Stomach (tissue), 9 donors: ENCODE results near the gene STK32A. TPM values are rescaled to one million over a fixed set of nuclear protein-coding genes. Genes with fewer than 3 reads are reported as not detected.

Experiments
- DNase-seq, 2 donors: peaks; one replicate each; pipeline versions ENCODE4 v3.0.0 to v3.0.0-alpha.2; 2013 to 2019
- H3K27ac ChIP-seq, 5 donors: fragments of 200-600 bp in 4 of 5; sonication (generic) in 4 of 5; one replicate each; pipeline ENCODE4 v1.5.1; 2013 to 2019; ENCODE audit warnings: mild to moderate bottlenecking in 1 of 5, moderate library complexity in 1 of 5
- H3K27me3 ChIP-seq, 3 donors: fragments of 200-600 bp; sonication (generic); one replicate each; pipeline ENCODE4 v1.5.1; 2017 to 2019; ENCODE audit warnings: mixed run types in 1 of 3
- H3K36me3 ChIP-seq, 4 donors: fragments of 200-600 bp; sonication (generic); 1 replicate in 3 of 4; 2 replicates in 1 of 4; pipeline ENCODE4 v1.5.1; 2016 to 2019
- H3K4me1 ChIP-seq, 4 donors: fragments of 200-600 bp; sonication (generic); one replicate each; pipeline ENCODE4 v1.5.1; 2016 to 2019
- H3K4me3 ChIP-seq, 4 donors: fragments of 200-600 bp; sonication (generic) in 3 of 4; one replicate each; pipeline ENCODE4 v1.5.1; 2016 to 2019; ENCODE audit warnings: mild to moderate bottlenecking in 1 of 4
- H3K9me3 ChIP-seq, 4 donors: fragments of 200-600 bp; sonication (generic); one replicate each; pipeline ENCODE4 v1.5.1; 2016 to 2019
- EP300 ChIP-seq: sonication (generic); formaldehyde crosslinking; IDR thresholded peaks from one replicate; pipeline ENCODE4 v1.6.1; 2017; ENCODE audit warnings: antibody characterized with exemption
- POLR2A ChIP-seq, 4 donors: fragments of 450-650 bp; IDR thresholded peaks; one replicate each; pipeline ENCODE4 v1.6.1; 2016; ENCODE audit warnings: antibody characterized with exemption in 4 of 4, control low read depth in 2 of 4, mild to moderate bottlenecking in 1 of 4, moderate library complexity in 1 of 4
- POLR2AphosphoS5 ChIP-seq, 3 donors: sonication (generic); formaldehyde crosslinking; IDR thresholded peaks; one replicate each; pipeline ENCODE4 v1.6.1; 2016; ENCODE audit warnings: antibody characterized with exemption in 3 of 3
- WGBS, 5 donors: extraction: QIAGEN DNeasy Blood & Tissue Kit in 3 of 5; methylation state at CpG; one replicate each; pipeline versions ENCODE4 v1.1.5 to v1.1.7; 2013 to 2018; 5-methylcytosine and 5-hydroxymethylcytosine counted together
- intact Hi-C: fragments of 100-400 bp; cut with DNase I; formaldehyde crosslinking; loops from one replicate; pipeline ENCODE4 v1.15.1; 2023; ENCODE audit warnings: low total_unique reads
- polyA plus RNA-seq, 3 donors: library from polyadenylated mRNA; stranded (reverse); fragments of 200-250 nt; gene quantifications; one replicate each; pipeline ENCODE4 v1.2.3, GENCODE V29; 2013
- total RNA-seq, 5 donors: library from RNA; depleted of rRNA; stranded (reverse); fragments of >200 nt; gene quantifications; one replicate each; pipeline versions ENCODE4 v1.1.0 to v1.2.3, GENCODE V29; 2014 to 2016
- TF ChIP-seq, protein P1 (sequence below), 7 experiments: fragments of 450-650 bp in 4 of 7; fragments of 200-600 bp in 3 of 7; sonication (generic) in 3 of 7; IDR thresholded peaks; one replicate each; pipeline ENCODE4 v1.5.1; 2016 to 2019; ENCODE audit warnings: antibody characterized with exemption in 7 of 7, control low read depth in 2 of 7, mild to moderate bottlenecking in 1 of 7
- donor health status: healthy with polysubstance abuse.
- donor health status: Bipolar disorder and iron deficiency.
- donor health status: healthy.

Gene STK32A
- total and polyA plus RNA-seq, 8 donors, result 0.48 to 29.7 (median 0.62) TPM

DNA sequence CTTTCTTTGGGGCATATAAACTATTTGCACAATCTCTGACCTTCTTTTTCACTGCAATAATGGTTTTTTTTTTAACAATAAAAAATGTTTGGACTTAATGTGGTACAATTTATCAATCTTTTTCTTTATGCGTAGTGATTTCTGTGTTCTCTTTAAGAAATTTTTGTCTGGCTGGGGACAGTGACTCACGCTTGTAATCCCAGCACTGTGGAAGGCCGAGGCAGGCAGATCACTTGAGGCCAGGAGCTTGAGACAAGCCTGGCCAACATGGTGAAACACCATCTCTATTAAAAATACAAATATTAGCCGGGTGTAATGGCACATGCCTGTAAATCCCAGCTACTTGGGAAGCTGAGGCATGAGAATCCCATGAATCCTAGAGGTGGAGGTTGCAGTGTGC lies 72.3 kb downstream of the STK32A start:
- 76 to 91% (median 84%) methylated on average over 4 of the region's 4 CpGs for WGBS, 5 donors
- H3K4me3 ChIP-seq, result no peak overlapping the region
- H3K36me3 ChIP-seq, result no peaks in the 10 kb centered on the region
- no peaks in the 10 kb centered on the region for H3K9me3 ChIP-seq
- H3K27me3 ChIP-seq, result no peaks in the 10 kb centered on the region
- H3K4me1 ChIP-seq, result peaks cover 0 to 17% (median 3%) of the 10 kb centered on the region in 4 donors
- H3K27ac ChIP-seq, result no peak overlapping the region
- intact Hi-C loops, result no loop called here
- DNase-seq, result no peak
- no peak for TF ChIP-seq EP300
- TF ChIP-seq, protein P1, sequence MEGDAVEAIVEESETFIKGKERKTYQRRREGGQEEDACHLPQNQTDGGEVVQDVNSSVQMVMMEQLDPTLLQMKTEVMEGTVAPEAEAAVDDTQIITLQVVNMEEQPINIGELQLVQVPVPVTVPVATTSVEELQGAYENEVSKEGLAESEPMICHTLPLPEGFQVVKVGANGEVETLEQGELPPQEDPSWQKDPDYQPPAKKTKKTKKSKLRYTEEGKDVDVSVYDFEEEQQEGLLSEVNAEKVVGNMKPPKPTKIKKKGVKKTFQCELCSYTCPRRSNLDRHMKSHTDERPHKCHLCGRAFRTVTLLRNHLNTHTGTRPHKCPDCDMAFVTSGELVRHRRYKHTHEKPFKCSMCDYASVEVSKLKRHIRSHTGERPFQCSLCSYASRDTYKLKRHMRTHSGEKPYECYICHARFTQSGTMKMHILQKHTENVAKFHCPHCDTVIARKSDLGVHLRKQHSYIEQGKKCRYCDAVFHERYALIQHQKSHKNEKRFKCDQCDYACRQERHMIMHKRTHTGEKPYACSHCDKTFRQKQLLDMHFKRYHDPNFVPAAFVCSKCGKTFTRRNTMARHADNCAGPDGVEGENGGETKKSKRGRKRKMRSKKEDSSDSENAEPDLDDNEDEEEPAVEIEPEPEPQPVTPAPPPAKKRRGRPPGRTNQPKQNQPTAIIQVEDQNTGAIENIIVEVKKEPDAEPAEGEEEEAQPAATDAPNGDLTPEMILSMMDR (IDR thresholded peaks at IDR 0.05), result no peak
- no peak for TF ChIP-seq POLR2A (IDR thresholded peaks at IDR 0.05)

DNA sequence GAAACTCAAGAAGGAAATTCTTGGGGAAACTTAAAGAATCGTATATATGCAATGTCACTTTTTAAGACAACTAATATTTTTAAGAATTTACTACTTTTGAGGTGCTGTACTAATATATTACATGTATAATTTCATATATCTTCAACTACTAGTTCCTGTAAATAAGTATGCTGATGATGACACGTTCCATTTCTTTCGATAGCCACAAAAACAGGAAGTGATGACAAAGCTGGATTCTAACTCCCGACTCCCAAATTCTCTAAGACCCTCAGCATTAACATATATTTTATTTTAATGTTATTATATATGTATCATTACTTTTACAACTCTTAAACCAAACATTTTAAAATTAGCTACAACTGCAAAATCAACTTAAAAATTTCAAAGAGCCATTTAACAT lies 74.8 kb downstream of the STK32A start:
- Histone ChIP-seq H3K27me3 (no peaks in the 10 kb centered on the region), H3K36me3 (no peaks in the 10 kb centered on the region), H3K4me3 (no peak overlapping the region), H3K9me3 (no peaks in the 10 kb centered on the region), H3K27ac (peak overlapping the region in 2 of 5 donors; percentile 47 to 59), H3K4me1 (peaks cover 0 to 10% (median 0%) of the 10 kb centered on the region in 4 donors)
- intact Hi-C loops, result no loop called here
- 61 to 72% (median 70%) methylated on average over 4 of the region's 4 CpGs for WGBS, 5 donors
- DNase-seq, result no peak
- TF ChIP-seq POLR2A (IDR thresholded peaks at IDR 0.05) (no peak), EP300 (no peak), POLR2AphosphoS5 (IDR thresholded peaks at IDR 0.05) (no peak)
- TF ChIP-seq, protein P1 (IDR thresholded peaks at IDR 0.05), result no peak

DNA sequence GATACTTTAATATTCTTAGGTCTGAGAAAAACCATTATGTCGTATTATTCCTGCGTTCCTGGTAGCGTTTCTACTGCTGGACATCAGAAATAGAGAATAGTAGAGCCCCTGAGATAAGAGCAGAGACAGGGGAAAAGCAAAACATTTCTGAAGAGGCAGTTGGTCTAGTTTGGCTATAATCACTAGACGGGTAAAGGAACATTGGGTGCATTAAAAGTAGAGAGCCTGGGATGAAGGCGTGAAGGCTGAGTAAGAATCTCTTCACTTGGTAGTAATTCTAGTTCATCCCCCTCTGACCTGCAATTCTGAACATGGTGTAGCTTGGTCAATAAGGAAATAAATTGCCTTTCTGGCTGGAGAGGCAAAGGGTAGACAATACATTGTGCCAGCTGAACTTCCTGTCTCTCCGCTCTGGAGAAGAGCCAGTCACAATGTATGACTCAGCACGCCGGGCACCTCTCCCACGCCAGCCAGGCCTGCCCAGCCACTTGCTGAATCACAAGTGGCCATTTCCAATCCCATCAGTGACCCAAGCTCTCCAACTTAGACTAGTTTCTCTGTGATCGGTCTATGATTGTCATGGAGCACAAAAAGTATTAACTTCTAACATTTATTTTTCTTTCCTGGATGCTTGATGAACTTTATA lies 75.4 kb downstream of the STK32A start:
- Histone ChIP-seq H3K4me1 (peaks cover 0 to 10% (median 0%) of the 10 kb centered on the region in 4 donors), H3K27me3 (no peaks in the 10 kb centered on the region), H3K36me3 (no peaks in the 10 kb centered on the region), H3K4me3 (no peak overlapping the region), H3K27ac (peak overlapping the region in 2 of 5 donors; percentile 47 to 59), H3K9me3 (no peaks in the 10 kb centered on the region)
- 57 to 64% (median 62%) methylated on average over 10 of the region's 10 CpGs for WGBS, 5 donors
- TF ChIP-seq EP300, result no peak
- TF ChIP-seq POLR2AphosphoS5 (IDR thresholded peaks at IDR 0.05), result peak in 2 of 3 donors; percentile 40 to 82
- peak; percentile 41 to 87 for DNase-seq
- intact Hi-C loops, result no loop called here

GRCh38 chr5:147317978-147318684 lies 83.3 kb downstream of the STK32A start:
- H3K4me1 ChIP-seq, result no peaks in the 10 kb centered on the region
- DNase-seq, result no peak
- intact Hi-C loops, result no loop called here
- H3K27ac ChIP-seq, result no peak overlapping the region
- 73 to 79% (median 76%) methylated on average over 7 of the region's 7 CpGs for WGBS, 5 donors
- no peak overlapping the region for H3K4me3 ChIP-seq
- H3K27me3 ChIP-seq, result no peaks in the 10 kb centered on the region
- H3K9me3 ChIP-seq, result no peaks in the 10 kb centered on the region
- H3K36me3 ChIP-seq, result no peaks in the 10 kb centered on the region
- TF ChIP-seq POLR2A (IDR thresholded peaks at IDR 0.05), result no peak
- TF ChIP-seq POLR2AphosphoS5 (IDR thresholded peaks at IDR 0.05), result no peak
- TF ChIP-seq, protein P1 (IDR thresholded peaks at IDR 0.05), result no peak
- TF ChIP-seq EP300, result no peak

DNA sequence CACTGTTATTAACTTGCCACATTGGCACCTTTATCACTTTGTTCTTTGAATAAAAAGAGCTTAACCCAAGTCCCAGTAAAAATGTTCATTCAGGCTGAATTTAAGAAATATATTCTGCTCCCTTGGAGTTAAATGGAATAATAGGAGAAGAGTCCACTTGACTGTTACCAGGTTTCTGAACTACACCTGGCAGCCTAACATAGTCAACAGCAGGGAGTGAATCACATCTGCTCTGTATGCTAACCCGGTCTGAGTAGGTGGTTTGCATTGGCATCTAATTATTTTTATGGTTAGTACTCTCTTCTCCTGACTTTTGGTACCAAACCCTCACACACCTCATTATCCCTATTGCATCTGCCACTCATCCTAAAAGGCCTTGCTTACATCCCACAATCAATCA lies 86.7 kb downstream of the STK32A start:
- H3K36me3 ChIP-seq, result no peaks in the 10 kb centered on the region
- no peaks in the 10 kb centered on the region for H3K9me3 ChIP-seq
- intact Hi-C loops, result no loop called here
- DNase-seq, result peak in 1 of 2 donors; percentile 27
- 72 to 82% (median 78%) methylated on average over 1 of the region's 1 CpG for WGBS, 5 donors
- no peaks in the 10 kb centered on the region for H3K27me3 ChIP-seq
- TF ChIP-seq EP300, result no peak
- no peak for TF ChIP-seq POLR2AphosphoS5 (IDR thresholded peaks at IDR 0.05)
- no peak for TF ChIP-seq POLR2A (IDR thresholded peaks at IDR 0.05)
- TF ChIP-seq, protein P1 (IDR thresholded peaks at IDR 0.05), result no peak
- H3K27ac ChIP-seq, result no peak overlapping the region
- no peaks in the 10 kb centered on the region for H3K4me1 ChIP-seq
- H3K4me3 ChIP-seq, result no peak overlapping the region
